Fibroblast of gingiva (primary cell): Measurements from ENCODE around the gene WDR7.
A peak's percentile ranks its signal among the peaks of the same experiment; 100 is the strongest.

ENCODE experiments used
- DNase-seq: peaks from one replicate; pipeline ENCODE4 v3.0.0-alpha.2; 2011; ENCODE audit warnings: low read depth

Gene WDR7

DNA sequence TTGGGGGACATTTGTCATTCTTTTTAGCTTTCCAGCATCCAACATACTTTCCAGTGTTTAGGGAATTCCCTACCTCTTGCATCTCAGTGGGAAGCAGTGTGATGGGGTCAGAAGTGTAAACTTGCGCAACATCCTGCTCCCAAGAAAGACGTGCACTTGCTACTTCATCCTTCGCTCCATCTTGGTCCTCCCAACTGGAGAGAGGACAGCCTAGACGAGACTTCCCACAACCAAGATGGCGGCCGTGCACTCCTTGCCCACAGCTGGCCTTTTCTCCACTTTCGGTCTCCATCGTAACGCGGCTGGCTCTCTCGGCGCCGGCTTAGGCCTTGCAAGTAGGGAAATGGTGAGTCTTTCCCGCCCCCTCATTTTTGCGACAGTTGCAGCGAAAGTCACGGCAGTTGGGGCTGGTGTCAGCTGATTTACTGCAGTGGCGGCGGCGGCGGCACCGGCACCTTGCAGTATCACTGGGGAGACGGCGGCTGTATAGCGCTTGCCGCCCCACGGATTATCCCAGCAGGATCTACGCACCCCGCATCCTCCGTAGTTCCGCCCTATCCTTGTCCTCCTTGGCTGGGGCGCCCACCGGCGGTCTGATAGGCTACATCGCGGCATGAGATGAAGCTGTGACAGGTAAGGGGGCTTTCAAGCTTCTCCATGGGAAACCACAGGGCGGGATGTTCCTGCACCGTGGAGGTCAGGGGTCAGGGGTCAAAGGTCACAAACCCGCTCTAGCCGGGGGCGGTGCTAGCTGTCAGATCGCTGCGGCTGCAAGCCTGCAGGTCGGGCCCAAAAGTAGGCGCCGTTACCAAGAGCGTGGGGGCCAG, at the start of gene WDR7:
Gene WDR7, plus strand, starts transcription at position 416 of the 827 bp plus-strand sequence. CDS start 21,157 bp downstream, outside the sequence.
- DNase-seq, result peak; percentile 99

DNA sequence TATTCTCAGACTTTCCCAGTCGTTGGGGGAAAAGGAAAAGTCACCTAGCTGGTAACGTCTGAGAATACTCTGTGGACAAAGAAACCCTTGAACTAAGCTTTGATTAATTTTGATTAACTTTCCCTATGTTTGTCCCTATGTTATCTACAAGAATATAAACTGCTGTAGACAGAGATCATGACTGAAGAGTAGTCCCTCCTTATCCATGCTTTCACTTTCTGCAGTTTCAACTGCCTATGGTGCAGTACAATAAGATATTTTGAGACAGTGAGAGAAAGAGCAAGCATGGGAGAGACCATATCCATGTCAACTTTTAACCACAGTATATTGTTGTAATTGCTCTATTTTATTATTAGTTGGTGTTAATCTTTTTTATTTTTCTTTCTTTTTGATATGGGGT, 44.5 kb upstream of the WDR7 start:
- DNase-seq, result no peak

DNA sequence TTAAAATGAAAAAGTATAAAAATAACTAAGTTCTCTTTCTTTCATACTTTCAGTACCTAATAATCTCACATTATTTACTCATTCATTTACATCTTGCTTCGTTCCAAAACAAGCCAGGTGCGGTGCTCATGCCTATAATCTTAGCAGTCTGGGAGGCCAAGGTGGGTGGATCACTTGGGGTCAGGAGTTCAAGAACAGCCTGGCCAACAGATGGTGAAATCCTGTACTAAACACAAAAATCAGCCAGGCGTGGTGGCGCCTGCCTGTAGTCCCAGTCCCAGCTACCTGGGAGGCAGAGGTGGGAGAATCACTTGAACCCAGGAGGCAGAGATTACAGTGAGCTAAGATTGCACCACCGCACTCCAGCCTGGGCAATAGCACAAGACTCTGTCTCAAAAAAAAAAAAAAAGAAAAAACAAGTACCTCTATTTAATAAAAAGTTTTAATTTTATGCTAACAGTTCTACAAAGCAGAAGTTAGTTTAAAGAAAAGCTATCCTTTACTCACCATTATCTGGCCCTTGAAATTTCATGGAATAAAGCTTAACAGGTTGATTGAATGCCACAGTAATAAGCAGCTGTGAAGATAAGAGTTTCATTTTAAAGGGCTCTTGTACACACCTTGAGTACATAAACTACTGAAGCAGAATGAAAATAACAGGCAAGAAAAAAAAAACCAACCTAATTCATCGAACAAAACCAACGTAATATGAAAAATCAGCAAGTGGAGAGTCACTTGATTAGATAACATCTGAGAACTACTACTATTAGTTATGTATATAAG, 35.2 kb upstream of the WDR7 start:
- no peak for DNase-seq

DNA sequence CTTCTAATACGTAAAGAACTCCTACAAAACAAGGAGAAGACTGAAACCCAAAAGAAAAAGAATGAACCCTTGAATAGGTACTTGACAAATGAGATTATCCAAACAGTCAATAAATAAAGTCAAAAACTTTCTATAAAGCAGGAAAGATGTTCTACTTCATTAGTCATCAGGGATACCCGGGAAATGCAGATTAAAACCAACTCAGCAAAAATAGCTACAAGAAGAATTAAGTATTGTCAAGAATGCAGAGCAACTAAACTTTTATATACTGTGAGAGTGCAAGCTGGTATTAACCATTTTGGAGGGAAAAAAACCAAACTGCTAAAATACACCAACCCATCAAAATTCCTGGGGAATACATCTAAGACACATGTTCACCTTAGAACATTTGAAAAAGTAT, 23.2 kb upstream of the WDR7 start:
- DNase-seq, result no peak

DNA sequence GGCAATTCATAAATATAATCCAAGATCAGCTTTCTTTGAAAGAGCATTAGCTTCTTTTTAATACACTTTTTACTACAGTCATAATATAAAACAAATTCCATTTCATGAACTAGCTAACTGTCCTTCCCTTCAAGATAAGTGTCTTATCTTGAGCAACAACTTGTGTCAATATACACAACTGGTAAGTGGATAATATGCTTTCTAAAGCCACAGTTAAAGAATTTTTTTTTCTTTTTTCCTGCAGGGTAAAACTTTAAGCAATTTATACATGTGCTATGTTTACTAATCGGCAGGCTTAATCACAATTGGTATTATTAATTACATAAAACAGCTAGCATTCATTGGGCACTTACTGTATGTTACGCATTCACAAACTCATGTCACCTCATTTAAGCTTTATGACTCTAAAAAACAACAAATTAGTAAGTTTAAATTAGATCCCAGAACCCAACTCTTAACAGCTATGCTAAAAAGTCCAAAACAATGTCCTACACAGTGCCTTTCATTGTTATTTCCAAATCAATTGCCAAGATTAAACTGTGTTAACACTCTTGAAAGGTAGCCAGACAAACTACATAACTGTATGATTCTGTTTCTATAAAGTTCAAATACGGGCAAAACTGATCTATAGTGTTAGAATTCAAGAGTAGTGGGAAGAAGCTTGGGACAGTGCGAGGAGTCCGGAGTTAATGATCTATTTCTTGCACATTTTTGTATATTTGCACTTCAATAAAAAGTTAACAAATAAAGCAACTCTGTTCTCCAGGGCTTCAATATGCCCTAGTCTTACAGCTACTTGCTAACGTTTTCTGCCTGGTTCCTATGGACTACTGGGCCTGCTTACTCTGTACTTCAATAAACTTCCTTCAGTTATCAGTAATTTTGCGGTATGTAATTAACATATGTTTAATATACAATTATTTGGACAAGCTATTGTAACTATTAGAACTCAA, 18.8 kb upstream of the WDR7 start:
- no peak for DNase-seq

DNA sequence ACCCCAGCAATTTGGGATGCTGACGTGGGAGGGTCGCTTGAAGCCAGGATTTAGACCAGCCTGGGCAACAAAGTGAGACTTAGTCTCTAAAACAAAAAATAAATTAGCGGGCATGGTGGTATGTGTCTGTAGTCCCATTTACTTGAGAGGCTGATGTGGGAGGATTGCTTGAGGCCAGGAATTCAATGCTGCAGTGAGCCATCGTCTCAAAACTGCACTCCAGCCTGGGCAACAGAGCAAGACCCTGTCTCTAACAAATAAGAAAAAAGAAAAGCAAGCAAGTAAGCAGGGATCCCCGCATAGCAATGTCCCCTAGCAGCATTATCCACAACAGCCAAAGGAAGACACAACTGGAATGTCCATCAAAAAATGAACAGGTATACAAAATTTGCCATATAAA, 16.2 kb upstream of the WDR7 start:
- DNase-seq, result no peak

DNA sequence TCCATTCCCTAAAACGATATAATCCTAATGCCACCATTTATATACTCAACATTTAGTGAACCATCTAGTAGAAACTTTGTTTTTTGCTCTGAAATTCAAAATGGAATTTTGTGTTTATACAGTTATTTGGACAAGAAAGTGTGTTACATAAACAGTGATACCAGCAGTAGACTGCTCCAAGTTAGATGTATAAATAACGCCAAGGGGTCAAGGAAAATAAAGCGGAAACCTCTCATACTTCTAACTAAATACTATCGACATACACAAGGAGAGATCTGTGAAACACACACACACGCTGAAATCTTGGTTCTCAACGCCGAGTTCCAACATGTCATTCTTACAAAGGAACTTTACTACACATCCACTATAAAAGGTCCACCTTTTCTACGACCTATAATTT, 14.0 kb upstream of the WDR7 start:
- no peak for DNase-seq

DNA sequence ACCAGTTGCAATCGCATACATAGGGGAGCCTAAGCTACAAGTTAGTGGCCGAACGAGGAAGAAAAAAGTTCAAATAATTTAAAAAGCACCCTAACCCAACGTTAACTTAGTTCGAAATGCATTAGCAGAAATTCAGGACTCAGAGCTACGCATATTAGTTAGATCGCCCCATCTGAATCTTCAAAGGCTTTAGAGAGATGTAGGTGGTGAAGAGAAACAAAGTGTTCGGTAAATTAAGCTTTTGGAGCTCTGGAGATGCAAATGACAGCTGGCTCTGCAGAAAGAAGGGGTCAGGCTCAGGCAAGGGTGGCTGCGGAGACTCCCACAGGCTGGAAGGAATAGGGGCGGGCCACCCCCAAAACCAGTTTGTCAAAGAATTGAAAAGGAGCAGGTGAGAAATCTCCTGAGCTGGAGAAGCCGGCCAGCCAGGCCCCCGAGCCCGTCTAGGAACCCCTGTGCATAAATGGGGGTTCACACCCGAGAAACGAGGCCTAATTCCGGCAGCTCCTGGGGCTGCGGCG, 13.4 kb upstream of the WDR7 start:
- no peak for DNase-seq

DNA sequence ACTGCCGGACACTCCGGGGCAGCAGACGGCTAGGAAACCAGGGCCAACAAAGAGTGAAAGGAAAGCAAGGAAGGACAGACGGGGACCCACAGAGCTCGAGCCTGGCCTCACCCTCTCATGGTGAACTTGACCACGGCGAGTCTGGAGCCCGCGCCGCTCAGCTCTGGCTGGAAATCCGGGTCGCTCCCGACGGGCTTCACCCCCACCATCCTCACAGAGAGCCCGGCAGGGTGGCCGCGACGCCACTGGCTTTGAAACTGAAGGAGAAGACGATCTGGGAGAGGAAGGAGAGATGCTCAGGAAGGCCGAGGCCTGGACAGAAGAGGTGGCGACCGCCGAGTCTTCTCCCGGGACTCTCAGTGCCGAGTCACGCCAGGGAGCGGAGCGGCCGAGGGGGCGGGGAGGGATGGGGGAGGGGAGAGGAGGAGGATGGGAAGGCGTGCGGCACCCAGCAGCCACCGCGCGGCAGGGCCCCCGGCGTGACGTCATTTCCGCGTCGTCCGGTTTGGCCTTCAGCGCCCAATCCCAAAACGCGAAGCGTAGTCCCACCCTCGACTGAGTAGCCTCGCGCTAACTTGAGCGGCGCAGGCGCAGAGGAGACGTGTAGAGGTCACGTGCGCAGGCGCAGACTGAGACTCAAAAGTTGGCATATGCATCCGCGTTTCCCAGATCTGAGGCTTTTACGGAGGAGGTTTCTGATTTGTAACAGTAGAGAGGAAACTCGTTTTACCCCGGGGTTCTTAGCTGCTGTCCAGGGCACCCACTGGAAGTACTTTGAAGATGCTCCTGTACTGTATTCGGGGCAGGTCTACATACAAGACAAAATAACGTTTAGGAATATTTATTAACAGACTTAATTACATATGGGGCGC, 12.7 kb upstream of the WDR7 start, which contains the start of gene TXNL1:
Gene TXNL1, minus strand, starts transcription at position 361 of the 872 bp plus-strand sequence. Its CDS starts 152 bp downstream, at position 209.
- DNase-seq, result peak; percentile 99

DNA sequence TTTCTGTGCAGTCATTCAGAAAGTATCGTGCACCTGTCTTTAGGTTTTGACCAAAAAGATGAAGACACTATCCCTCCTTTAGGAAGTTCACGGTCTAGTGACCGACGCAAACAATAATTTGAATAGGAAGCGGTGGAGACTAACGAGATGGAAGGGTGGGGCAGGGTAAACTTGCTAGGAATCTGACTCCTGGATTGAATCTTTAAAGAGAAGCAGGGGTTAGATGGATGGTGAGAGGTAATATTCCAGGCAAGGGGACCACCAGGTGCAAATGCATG, 12.1 kb upstream of the WDR7 start:
- no peak for DNase-seq

DNA sequence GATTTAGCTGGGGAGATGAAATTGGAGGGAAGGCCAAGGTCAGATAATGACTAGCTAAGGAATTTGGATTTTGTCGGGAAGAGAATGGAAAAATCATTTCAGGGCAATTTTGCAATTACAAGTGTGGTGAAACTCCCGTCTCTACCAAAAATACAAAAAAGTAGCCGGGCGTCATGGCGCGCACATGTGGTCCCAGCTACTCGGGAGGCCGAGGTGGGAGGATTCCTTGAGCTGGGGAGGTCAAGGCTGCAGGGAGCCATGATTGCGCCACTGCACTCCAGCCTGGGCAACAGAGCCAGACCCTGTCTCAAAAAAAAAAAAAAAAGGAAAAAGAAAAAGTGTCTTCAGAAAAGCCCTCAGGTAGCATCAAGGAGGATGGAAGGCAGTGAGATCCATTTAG, 11.6 kb upstream of the WDR7 start:
- DNase-seq, result no peak

DNA sequence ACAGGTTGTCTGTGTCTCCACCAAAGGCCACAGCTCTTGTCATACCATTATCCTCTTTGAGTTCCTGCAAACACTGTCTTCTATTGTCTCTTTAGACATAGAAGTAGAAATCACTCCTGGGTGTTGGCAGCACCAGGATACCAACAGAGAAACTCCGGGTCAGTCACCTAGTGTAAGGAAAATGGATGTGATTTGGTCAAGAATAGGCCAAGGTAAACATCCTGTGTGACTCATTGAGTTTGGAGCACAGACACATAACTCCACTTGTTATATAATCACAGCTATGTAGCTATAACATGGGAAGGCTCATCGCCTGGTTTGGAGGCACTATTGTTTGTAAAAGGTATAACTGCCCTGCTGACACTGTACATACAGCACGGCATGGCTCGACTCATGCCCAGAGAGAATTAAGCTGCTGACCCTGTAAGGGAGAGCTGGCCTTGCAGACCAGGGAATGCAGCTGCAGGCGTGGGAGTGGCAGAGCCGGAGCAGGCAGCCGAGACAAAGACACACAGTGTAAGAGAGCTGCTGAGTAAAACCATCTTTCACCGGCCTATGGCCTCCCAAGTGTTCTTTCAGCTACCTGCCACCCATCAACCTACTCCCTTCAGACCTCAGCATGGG, 9.3 kb upstream of the WDR7 start:
- no peak for DNase-seq

DNA sequence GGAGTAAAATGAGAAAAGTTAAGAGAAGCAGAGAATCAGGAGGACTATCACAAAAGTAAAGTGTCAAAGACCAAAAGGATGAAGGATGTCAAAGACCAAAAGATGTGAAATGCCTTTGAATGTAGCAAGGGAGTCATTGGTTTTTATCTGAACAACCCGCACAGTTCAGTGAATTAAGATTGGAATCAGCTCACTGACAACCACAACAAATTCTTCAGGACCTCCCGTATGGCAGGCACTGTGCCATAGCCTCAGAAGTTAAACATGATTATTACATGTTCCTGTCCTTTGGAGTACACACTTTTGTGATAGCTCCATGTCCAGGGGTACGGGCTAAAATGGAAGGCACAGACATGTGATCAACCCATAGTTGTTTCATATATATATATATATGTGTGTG, 7.8 kb upstream of the WDR7 start:
- no peak for DNase-seq

DNA sequence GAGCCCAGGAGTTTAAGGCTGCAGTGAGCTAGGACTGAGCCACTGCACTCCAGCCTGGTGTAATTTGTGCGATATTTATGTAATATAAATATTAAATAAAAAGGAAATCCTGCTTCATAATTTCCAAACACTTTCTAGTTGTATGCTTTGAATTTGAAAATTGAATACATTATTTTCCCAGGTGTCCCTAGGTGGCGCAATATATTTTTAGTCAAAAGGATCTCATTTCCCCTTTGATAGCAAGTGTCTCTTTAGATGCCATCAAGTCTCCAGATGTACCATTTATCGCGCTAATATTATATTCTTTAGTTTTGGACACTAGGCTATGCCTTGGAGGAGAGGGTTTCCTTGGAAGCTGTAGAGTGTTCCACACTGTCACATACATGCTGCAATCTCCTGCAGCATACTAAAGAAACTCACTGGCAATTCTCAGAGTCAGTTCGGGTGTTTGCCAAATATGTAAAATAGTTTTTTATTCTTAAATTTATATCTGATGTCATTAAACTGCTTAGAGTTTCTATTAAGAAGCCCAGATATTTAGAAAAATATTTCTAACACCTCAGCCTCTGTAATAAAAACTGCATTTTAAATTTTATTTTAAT, 5.6 kb upstream of the WDR7 start:
- DNase-seq, result no peak

DNA sequence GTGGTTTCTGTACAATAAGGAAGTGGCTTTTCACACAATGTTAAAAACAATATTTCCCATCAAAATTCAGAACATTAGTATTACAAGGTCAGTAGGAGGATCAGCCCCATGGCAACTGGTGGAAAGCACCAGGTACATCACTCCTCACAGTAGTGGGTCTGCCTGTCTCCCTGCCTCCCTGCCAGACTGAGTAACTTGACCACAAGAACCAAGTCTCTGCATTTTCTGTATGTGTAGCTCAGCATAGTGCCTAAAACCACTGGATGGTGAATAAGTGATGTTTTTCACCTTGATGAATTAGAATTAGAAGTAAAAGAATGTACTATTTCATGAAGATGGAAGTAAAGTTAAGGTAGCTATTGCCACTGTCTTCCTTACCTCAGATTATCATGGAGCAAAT, 4.1 kb upstream of the WDR7 start:
- no peak for DNase-seq

DNA sequence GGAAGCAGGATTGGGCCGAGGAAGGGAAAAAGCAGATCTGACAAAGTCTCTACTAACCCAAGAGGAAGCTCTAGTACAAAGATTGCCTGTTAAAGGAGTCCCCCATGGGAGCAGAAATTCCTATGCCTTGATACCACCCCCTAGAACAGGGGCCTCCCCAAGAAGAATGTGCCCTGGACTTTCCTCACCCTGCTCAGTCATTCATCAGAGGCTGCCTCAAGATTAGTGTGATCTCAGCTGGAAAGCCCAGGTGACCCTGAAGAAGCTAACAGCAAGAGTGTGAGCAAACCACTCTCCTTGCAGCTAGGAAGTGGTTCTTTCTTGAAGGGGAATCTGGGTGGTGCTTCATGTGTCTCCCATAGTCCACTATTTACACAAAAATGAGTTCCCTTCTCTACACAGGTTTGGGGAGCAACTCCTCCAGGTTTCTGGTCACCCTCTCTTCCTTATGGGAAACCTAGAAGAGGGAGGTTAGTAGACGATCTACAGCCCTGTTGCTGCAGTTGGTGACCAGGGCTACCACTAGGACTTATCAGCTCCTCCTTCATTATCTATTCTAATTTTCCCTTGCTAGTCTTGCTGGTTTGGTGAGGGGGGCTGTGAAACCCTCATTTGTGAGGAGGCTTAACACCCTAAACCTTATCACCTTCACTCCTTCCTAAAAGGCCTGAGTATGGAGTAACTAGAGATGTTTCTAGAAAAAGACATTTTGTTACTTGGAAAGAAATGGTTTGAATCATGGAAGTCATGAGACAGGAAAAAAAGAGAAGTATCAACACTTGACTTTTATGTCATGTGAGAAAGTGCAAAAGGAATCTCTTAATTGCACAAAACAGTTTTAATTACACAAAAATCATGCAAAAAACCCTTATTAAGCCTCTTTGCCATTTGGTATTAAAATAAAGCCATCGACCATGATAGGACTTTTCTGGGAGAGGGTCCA, 2.9 kb upstream of the WDR7 start:
- no peak for DNase-seq

DNA sequence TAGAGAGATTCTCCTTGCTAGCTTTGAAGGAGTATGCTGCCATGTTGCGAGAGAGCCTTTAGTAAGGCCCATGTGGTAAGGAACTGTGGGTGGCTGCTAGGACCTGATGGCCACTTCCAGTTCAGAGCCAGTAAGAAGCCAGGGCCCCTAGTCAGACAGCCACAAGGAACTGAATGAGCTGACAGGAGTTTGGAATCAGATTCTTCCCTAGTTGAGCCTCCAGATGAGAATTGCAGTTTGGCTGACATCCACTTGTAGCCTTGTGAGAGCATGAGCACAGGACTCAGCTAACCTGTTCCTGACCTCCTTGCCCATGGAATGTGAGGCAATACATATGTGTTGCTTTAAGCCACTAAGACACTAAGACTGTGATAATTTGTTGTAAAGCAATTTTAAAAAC, 1.2 kb upstream of the WDR7 start:
- DNase-seq, result no peak

DNA sequence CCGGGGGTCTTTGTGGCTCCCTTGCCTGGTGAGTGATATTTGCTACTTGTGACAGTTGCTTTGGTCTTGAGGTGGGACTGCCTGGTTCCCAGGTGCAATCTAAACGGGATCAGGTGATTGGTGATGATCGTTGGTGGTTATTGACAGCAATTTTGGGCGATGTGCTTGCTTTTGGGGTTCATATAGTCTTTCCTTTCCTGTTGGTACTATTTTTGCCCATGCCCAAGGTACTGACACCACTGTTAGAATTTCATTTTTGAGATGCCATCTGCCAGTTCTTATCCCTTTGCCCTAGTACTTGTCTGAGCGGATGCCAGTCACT, 573 bp downstream of the WDR7 start:
- DNase-seq, result no peak

DNA sequence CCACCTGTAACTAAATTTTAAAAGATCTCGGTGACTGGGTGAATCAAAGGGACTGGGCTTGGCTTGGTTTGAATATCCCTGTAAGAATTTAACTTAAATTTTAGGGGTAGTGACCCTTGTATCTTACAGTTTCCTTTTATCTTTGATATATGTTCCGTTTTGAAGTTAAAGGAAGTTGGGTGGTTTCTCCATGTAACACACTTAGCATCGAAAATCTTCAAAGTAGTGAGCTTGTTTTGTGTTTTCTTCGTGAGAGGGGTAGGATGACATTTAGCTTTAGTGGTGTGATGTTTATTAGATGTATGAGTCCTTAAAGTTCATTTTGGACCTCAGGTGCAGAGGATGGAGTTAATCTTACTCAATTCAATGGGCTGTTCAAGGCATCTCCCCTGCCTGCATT, 1.6 kb downstream of the WDR7 start:
- no peak for DNase-seq
